Vagina (tissue), 2 donors: ENCODE measurements around the gene ELK3. TPM values are rescaled to one million over a fixed set of nuclear protein-coding genes. Genes with fewer than 3 reads are reported as not detected.

Experiments
- DNase-seq, 2 donors: peaks; one replicate each; pipeline ENCODE4 v3.0.0-alpha.2; 2017; ENCODE audit errors: extremely low spot score in 2 of 2
- H3K27ac ChIP-seq: fragments of 200-600 bp; sonication (generic); one replicate; pipeline ENCODE4 v1.5.1; 2019
- H3K27me3 ChIP-seq: fragments of 200-600 bp; sonication (generic); one replicate; pipeline ENCODE4 v1.5.1; 2019
- H3K36me3 ChIP-seq, 2 donors: fragments of 200-600 bp; sonication (generic); one replicate each; pipeline ENCODE4 v1.5.1; 2017 to 2019
- H3K4me1 ChIP-seq: fragments of 200-600 bp; sonication (generic); one replicate; pipeline ENCODE4 v1.5.1; 2019
- H3K4me3 ChIP-seq, 2 donors: fragments of 200-600 bp; sonication (generic); 1 replicate in 1 of 2; 2 replicates in 1 of 2; pipeline ENCODE4 v1.5.1; 2016 to 2019
- H3K9me3 ChIP-seq: fragments of 200-600 bp; sonication (generic); one replicate; pipeline ENCODE4 v1.5.1; 2019
- CTCF ChIP-seq, 3 experiments: fragments of 450-650 bp in 2 of 3; fragments of 200-600 bp in 1 of 3; sonication (generic) in 1 of 3; IDR thresholded peaks; one replicate each; pipeline ENCODE4 v1.5.1; 2017 to 2019; ENCODE audit warnings: antibody characterized with exemption in 3 of 3, mild to moderate bottlenecking in 2 of 3, moderate library complexity in 2 of 3
- POLR2A ChIP-seq, 2 donors: fragments of 450-650 bp; IDR thresholded peaks; one replicate each; pipeline ENCODE4 v1.6.1; 2017; ENCODE audit warnings: antibody characterized with exemption in 2 of 2, mild to moderate bottlenecking in 2 of 2, moderate library complexity in 2 of 2
- POLR2AphosphoS5 ChIP-seq, 2 donors: sonication (generic); formaldehyde crosslinking; IDR thresholded peaks; one replicate each; pipeline ENCODE4 v1.9.0; 2017; ENCODE audit warnings: antibody characterized with exemption in 2 of 2, mild to moderate bottlenecking in 2 of 2, low read depth in 1 of 2; ENCODE audit not compliant: insufficient read depth in 1 of 2
- intact Hi-C: fragments of 100-400 bp; cut with DNase I; formaldehyde crosslinking; loops from one replicate; pipeline ENCODE4 v1.15.1; 2023
- total RNA-seq: library from RNA; depleted of rRNA; stranded (reverse); fragments of >200 nt; gene quantifications from one replicate; pipeline ENCODE4 v1.2.3, GENCODE V29; 2016

The ELK3 gene
- total RNA-seq, 1 donor from 2014 or later: 39.5 TPM

- Histone ChIP-seq H3K4me3 (no peak overlapping the region), H3K27ac (no peak overlapping the region), H3K36me3 (no peaks in the 10 kb centered on the region), H3K9me3 (no peaks in the 10 kb centered on the region), H3K4me1 (no peaks in the 10 kb centered on the region), H3K27me3 (no peaks in the 10 kb centered on the region)
- intact Hi-C loops: no loop called here
- DNase-seq: no peak
- TF ChIP-seq POLR2A (IDR thresholded peaks at IDR 0.05): no peak
- TF ChIP-seq CTCF (IDR thresholded peaks at IDR 0.05): no peak
- no peak for TF ChIP-seq POLR2AphosphoS5 (IDR thresholded peaks at IDR 0.05; ENCODE audit: insufficient read depth in 1 of 2, low read depth in 1 of 2)
These were observed 109.5 kb downstream of the ELK3 start for GRCh38 chr12:96303653-96304052.

DNA sequence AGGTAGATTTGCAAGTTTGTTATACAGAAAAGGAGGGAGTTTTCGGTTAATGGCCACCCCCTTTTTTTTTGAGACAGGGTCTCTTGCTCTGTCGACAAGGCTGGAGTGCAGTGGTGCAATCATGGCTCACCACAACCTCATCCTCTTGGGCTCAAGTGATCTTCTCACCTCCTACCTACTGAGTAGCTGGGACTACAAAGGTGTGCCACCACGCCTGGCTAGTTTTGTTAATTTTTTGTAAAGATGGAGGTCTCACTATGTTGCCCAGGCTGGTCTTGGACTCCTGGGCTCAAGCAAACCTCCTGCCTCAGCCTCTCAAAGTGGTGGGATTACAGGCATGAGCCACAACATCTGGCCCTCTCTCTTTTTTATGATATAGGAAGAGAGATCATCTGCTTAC is 111.5 kb downstream of the ELK3 start:
- Histone ChIP-seq H3K9me3 (no peaks in the 10 kb centered on the region), H3K36me3 (no peaks in the 10 kb centered on the region), H3K27ac (no peak overlapping the region), H3K4me3 (no peak overlapping the region), H3K27me3 (no peaks in the 10 kb centered on the region), H3K4me1 (no peaks in the 10 kb centered on the region)
- intact Hi-C loops: no loop called here
- no peak for DNase-seq
- no peak for TF ChIP-seq POLR2AphosphoS5 (IDR thresholded peaks at IDR 0.05; ENCODE audit: insufficient read depth in 1 of 2, low read depth in 1 of 2)

GRCh38 chr12:96308881-96309280 is 114.7 kb downstream of the ELK3 start:
- H3K36me3 ChIP-seq: no peaks in the 10 kb centered on the region
- no peaks in the 10 kb centered on the region for H3K27me3 ChIP-seq
- TF ChIP-seq CTCF (IDR thresholded peaks at IDR 0.05): no peak
- TF ChIP-seq POLR2AphosphoS5 (IDR thresholded peaks at IDR 0.05; ENCODE audit: insufficient read depth in 1 of 2, low read depth in 1 of 2): no peak
- TF ChIP-seq POLR2A (IDR thresholded peaks at IDR 0.05): no peak
- no peak overlapping the region for H3K4me3 ChIP-seq
- intact Hi-C loops: no loop called here
- H3K9me3 ChIP-seq: no peaks in the 10 kb centered on the region
- DNase-seq: no peak
- H3K27ac ChIP-seq: no peak overlapping the region
- no peaks in the 10 kb centered on the region for H3K4me1 ChIP-seq

- Histone ChIP-seq H3K27me3 (no peaks in the 10 kb centered on the region), H3K9me3 (no peaks in the 10 kb centered on the region), H3K4me3 (no peak overlapping the region), H3K27ac (no peak overlapping the region), H3K4me1 (peaks cover 7% of the 10 kb centered on the region), H3K36me3 (no peaks in the 10 kb centered on the region)
- DNase-seq: no peak
- TF ChIP-seq CTCF (IDR thresholded peaks at IDR 0.05) (no peak), POLR2AphosphoS5 (IDR thresholded peaks at IDR 0.05; ENCODE audit: insufficient read depth in 1 of 2, low read depth in 1 of 2) (no peak), POLR2A (IDR thresholded peaks at IDR 0.05) (no peak)
- intact Hi-C loops: no loop called here
These were observed 115.9 kb downstream of the ELK3 start for GRCh38 chr12:96310067-96310466.

- TF ChIP-seq CTCF (IDR thresholded peaks at IDR 0.05): no peak
- TF ChIP-seq POLR2AphosphoS5 (IDR thresholded peaks at IDR 0.05; ENCODE audit: insufficient read depth in 1 of 2, low read depth in 1 of 2): no peak
- no peak for TF ChIP-seq POLR2A (IDR thresholded peaks at IDR 0.05)
- intact Hi-C loops: no loop called here
These were observed 117.0 kb downstream of the ELK3 start for GRCh38 chr12:96311191-96311590.

DNA sequence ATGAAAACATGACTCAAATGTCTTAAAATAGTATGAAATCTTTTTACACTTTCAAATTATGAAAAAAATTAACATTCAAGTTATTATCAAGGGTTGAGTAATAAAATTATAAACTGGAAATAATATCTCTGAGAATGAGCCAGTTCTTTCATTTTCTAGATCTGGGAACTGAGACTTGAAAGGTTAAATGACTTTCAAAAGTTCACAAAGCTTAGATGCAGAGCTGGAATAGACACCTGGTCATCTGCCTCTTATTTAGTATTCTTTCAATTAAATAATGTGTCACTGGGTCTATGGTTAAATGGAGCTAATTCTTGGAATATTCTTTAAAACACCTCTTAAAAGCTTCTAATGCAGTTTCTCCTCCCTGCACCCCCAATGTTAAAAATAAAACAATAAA is 119.4 kb downstream of the ELK3 start:
- intact Hi-C loops: no loop called here
- TF ChIP-seq CTCF (IDR thresholded peaks at IDR 0.05) (no peak), POLR2AphosphoS5 (IDR thresholded peaks at IDR 0.05; ENCODE audit: insufficient read depth in 1 of 2, low read depth in 1 of 2) (no peak), POLR2A (IDR thresholded peaks at IDR 0.05) (no peak)

More at GRCh38 chr12:96311191-96311590, 117.0 kb downstream of the ELK3 start:
- no peak overlapping the region for H3K4me3 ChIP-seq
- no peaks in the 10 kb centered on the region for H3K27me3 ChIP-seq
- no peak for DNase-seq
- H3K36me3 ChIP-seq: no peaks in the 10 kb centered on the region
- H3K4me1 ChIP-seq: peaks cover 7% of the 10 kb centered on the region
- no peak overlapping the region for H3K27ac ChIP-seq
- H3K9me3 ChIP-seq: no peaks in the 10 kb centered on the region

More for the DNA sequence above, 119.4 kb downstream of the ELK3 start:
- Histone ChIP-seq H3K36me3 (no peaks in the 10 kb centered on the region), H3K4me1 (peaks cover 7% of the 10 kb centered on the region), H3K4me3 (no peak overlapping the region), H3K27me3 (no peaks in the 10 kb centered on the region), H3K9me3 (no peaks in the 10 kb centered on the region), H3K27ac (no peak overlapping the region)
- DNase-seq: no peak
